Activated CD8-positive, alpha-beta T cell treated with anti-CD3 and anti-CD28 coated beads for 36 hours (primary cell): ENCODE results near the gene MRPL39. TPM values are rescaled to one million over a fixed set of nuclear protein-coding genes. Genes with fewer than 3 reads are reported as not detected.

Experiments used
- ATAC-seq: fragments of 200-7000 bp; cut with Tn5 transposase; one replicate; pipeline ENCODE4 v1.10.0; 2021; ENCODE audit warnings: mild to moderate bottlenecking, moderate library complexity
- CTCF ChIA-PET: fragments of 350-600 bp; sonication (Branson Sonifier 250); formaldehyde crosslinking; loops from one replicate; lab custom pipeline; 2021; ENCODE audit warnings: antibody characterized with exemption; lab: Charles Lee
- POLR2A ChIA-PET: fragments of 350-600 bp; sonication (Branson Sonifier 250); formaldehyde crosslinking; loops from one replicate; lab custom pipeline; 2021; ENCODE audit warnings: antibody characterized with exemption; lab: Charles Lee
- DNase-seq: peaks from one replicate; pipeline ENCODE4 v3.0.0-alpha.2; 2020
- H3K27ac Mint-ChIP-seq: one replicate; pipeline ENCODE4 v1.8.0; 2021; ENCODE audit warnings: mild to moderate bottlenecking, mixed read lengths
- H3K27me3 Mint-ChIP-seq: one replicate; pipeline ENCODE4 v1.8.0; 2021; ENCODE audit warnings: mixed read lengths
- H3K36me3 Mint-ChIP-seq: one replicate; pipeline ENCODE4 v1.8.0; 2021; ENCODE audit warnings: low read depth, mixed read lengths
- H3K4me1 Mint-ChIP-seq: one replicate; pipeline ENCODE4 v1.8.0; 2021; ENCODE audit warnings: low read depth, mixed read lengths
- H3K4me3 Mint-ChIP-seq: one replicate; pipeline ENCODE4 v1.8.0; 2021; ENCODE audit warnings: mild to moderate bottlenecking, moderate library complexity, mixed read lengths
- H3K9me3 Mint-ChIP-seq: one replicate; pipeline ENCODE4 v1.8.0; 2021; ENCODE audit warnings: mixed read lengths
- intact Hi-C: fragments of 100-400 bp; cut with micrococcal nuclease; formaldehyde crosslinking; loops from one replicate; pipeline ENCODE4 v1.10.0; 2022
- total RNA-seq, 2 experiments: library from RNA; stranded (reverse); gene quantifications; one replicate each; pipeline ENCODE4 v1.2.3, GENCODE V29; 2021
- TF ChIP-seq, protein P1 (sequence below): fragments of 200-600 bp; IDR thresholded peaks from one replicate; pipeline ENCODE4 v1.8.0; 2022; ENCODE audit warnings: antibody characterized with exemption, mild to moderate bottlenecking

Gene MRPL39
- total RNA-seq, 2 experiments from 2014 or later, result 67.1 to 71.0 TPM

DNA sequence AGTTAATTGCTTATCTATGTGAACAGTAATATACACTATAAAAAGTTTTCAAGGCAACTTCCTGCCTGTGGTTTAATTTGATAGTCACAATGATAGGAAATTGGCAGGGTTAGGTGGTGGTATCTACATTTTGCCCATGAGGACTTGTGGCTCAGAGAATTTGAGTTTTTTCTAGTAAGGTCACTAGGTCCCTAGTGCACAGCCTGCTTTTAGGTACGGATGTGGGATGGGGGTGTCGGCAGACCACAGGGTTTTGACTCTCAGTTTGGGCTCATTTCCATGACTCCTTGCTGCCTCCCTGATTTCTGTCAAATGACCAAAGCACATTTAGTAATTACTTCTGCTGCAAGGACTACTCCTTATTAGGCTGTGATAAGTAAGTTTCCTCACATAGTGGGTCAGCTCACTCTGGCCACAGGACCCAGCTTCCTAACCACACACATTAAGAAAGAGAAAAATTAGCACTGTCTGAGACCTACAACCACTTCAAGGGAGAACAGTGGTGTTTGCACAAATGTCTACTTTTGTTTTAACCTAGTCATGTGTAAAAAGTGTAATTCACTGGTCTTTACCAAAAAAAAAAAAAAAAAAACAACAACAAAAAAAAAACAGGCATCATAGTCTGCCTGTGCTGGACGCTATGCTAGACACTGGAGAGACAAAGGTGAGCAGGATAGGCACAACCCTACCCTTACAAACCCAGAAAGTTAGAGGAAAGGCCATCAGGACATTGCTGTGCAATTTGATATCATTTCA lies 43.7 kb downstream of the MRPL39 start:
- POLR2A ChIA-PET, result interaction anchor here (1.0 to 6.4 kb wide), 25 partner anchors 10 to 171 kb away, joined by 3 to 521 read pairs (median 8); no protein-coding TSS in a partner anchor
- Mint-ChIP-seq H3K36me3 (peaks cover 80% of the 10 kb centered on the region), H3K9me3 (peaks cover 1% of the 10 kb centered on the region), H3K4me3 (peak overlapping the region; percentile 83), H3K27me3 (no peaks in the 10 kb centered on the region), H3K4me1 (peaks cover 32% of the 10 kb centered on the region), H3K27ac (peak overlapping the region; percentile 98)
- DNase-seq, result peak; percentile 81
- intact Hi-C loops, result loop anchor here (2.0 kb wide), 1 partner anchor 13 kb away; no protein-coding TSS in a partner anchor
- TF ChIP-seq, protein P1, sequence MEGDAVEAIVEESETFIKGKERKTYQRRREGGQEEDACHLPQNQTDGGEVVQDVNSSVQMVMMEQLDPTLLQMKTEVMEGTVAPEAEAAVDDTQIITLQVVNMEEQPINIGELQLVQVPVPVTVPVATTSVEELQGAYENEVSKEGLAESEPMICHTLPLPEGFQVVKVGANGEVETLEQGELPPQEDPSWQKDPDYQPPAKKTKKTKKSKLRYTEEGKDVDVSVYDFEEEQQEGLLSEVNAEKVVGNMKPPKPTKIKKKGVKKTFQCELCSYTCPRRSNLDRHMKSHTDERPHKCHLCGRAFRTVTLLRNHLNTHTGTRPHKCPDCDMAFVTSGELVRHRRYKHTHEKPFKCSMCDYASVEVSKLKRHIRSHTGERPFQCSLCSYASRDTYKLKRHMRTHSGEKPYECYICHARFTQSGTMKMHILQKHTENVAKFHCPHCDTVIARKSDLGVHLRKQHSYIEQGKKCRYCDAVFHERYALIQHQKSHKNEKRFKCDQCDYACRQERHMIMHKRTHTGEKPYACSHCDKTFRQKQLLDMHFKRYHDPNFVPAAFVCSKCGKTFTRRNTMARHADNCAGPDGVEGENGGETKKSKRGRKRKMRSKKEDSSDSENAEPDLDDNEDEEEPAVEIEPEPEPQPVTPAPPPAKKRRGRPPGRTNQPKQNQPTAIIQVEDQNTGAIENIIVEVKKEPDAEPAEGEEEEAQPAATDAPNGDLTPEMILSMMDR, result no peak
- CTCF ChIA-PET, result interaction anchor here (1.0 to 2.4 kb wide), 5 partner anchors 53 to 143 kb away, joined by 3 to 13 read pairs (median 6); no protein-coding TSS in a partner anchor
- ATAC-seq, result peak; percentile 10

DNA sequence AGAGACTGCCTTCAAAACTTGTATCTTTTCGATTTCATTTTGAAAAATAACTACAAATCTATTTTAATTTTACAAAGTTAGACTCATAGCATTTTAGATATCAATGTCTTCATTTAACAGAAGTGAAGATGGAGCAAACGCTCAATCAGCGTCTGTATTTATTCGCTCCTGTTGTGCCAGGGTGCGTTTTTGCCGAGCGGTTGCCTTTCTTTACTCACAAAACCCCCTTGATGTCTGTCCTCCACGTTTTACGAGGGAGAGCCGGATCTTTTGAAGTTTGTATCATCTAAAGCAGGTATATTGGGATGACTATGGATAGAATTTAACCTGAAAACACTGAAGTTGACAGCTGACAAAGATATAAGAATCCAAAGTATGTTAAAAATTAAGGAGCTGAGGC lies 44.6 kb downstream of the MRPL39 start:
- ChIA-PET CTCF (interaction anchor here (2.3 to 3.6 kb wide), 4 partner anchors 52 to 141 kb away, joined by 6 to 17 read pairs (median 12); no protein-coding TSS in a partner anchor), POLR2A (interaction anchor here (0.6 to 6.4 kb wide), 27 partner anchors 11 to 168 kb away, joined by 3 to 521 read pairs (median 6); no protein-coding TSS in a partner anchor)
- no peaks in the 10 kb centered on the region for H3K27me3 Mint-ChIP-seq
- DNase-seq, result no peak
- H3K4me3 Mint-ChIP-seq, result peak overlapping the region; percentile 83
- H3K36me3 Mint-ChIP-seq, result peaks cover 71% of the 10 kb centered on the region
- TF ChIP-seq, protein P1, result no peak
- peaks cover 35% of the 10 kb centered on the region for H3K4me1 Mint-ChIP-seq
- peak overlapping the region; percentile 98 for H3K27ac Mint-ChIP-seq
- intact Hi-C loops, result loop anchor here (2.0 kb wide), 1 partner anchor 14 kb away; no protein-coding TSS in a partner anchor
- H3K9me3 Mint-ChIP-seq, result peaks cover 3% of the 10 kb centered on the region
- ATAC-seq, result no peak

DNA sequence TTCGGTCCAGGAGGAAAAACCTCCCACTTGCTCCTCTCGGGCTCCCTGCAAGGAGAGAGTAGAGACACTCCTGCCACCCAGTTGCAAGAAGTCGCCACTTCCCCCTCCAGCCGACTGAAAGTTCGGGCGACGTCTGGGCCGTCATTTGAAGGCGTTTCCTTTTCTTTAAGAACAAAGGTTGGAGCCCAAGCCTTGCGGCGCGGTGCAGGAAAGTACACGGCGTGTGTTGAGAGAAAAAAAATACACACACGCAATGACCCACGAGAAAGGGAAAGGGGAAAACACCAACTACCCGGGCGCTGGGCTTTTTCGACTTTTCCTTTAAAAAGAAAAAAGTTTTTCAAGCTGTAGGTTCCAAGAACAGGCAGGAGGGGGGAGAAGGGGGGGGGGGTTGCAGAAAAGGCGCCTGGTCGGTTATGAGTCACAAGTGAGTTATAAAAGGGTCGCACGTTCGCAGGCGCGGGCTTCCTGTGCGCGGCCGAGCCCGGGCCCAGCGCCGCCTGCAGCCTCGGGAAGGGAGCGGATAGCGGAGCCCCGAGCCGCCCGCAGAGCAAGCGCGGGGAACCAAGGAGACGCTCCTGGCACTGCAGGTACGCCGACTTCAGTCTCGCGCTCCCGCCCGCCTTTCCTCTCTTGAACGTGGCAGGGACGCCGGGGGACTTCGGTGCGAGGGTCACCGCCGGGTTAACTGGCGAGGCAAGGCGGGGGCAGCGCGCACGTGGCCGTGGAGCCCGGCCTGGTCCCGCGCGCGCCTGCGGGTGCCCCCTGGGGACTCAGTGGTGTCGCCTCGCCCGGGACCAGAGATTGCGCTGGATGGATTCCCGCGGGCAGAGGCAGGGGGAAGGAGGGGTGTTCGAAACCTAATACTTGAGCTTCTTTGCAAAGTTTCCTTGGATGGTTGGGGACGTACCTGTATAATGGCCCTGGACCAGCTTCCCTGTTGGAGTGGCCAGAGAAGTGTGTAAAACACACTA lies 45.3 kb downstream of the MRPL39 start:
- Mint-ChIP-seq H3K36me3 (peaks cover 66% of the 10 kb centered on the region), H3K4me1 (peaks cover 42% of the 10 kb centered on the region), H3K27ac (peak overlapping the region; percentile 98), H3K9me3 (peaks cover 3% of the 10 kb centered on the region), H3K4me3 (peak overlapping the region; percentile 83), H3K27me3 (no peaks in the 10 kb centered on the region)
- TF ChIP-seq, protein P1, result no peak
- DNase-seq (peak; percentile 90), ATAC-seq (peak; percentile 70)
- intact Hi-C loops, result loop anchor here (1.0 to 2.0 kb wide), 4 partner anchors 15 to 105 kb away; no protein-coding TSS in a partner anchor
- POLR2A ChIA-PET, result interaction anchor here (0.6 to 6.4 kb wide), 34 partner anchors 8 to 167 kb away, joined by 3 to 521 read pairs (median 6); no protein-coding TSS in a partner anchor
- CTCF ChIA-PET, result interaction anchor here (0.8 to 3.6 kb wide), 6 partner anchors 11 to 140 kb away, joined by 3 to 17 read pairs (median 8); no protein-coding TSS in a partner anchor

DNA sequence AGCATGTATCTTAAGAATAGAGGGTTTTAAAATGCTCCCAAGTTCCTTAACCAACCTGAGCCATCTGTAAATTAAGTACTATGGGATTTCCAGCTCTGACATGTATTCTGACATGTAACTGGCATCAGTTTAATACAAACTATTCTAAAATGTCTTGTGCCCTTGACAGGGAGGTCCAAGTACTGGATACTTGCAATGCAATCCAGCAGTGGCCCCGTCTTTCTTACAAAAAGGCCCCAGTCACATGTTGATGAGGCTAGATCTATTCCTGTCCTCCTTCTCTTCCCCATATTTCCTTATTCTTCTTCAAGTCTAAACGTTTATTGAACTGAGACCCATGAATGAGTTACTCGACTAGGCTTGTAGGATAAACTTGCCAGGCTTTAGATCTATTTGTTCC lies 46.4 kb downstream of the MRPL39 start:
- Mint-ChIP-seq H3K27ac (peak overlapping the region; percentile 98), H3K27me3 (no peaks in the 10 kb centered on the region), H3K36me3 (peaks cover 57% of the 10 kb centered on the region), H3K4me1 (peaks cover 47% of the 10 kb centered on the region), H3K4me3 (peak overlapping the region; percentile 83), H3K9me3 (peaks cover 3% of the 10 kb centered on the region)
- intact Hi-C loops, result loop anchor here (1.0 to 2.0 kb wide), 3 partner anchors 48 to 104 kb away; no protein-coding TSS in a partner anchor
- POLR2A ChIA-PET, result interaction anchor here (0.6 to 6.4 kb wide), 14 partner anchors 9 to 164 kb away, joined by 3 to 521 read pairs (median 12); no protein-coding TSS in a partner anchor
- CTCF ChIA-PET, result interaction anchor here (1.0 to 3.6 kb wide), 7 partner anchors 10 to 139 kb away, joined by 3 to 17 read pairs (median 6); no protein-coding TSS in a partner anchor
- ATAC-seq (no peak), DNase-seq (no peak)
- TF ChIP-seq, protein P1, result no peak
